ENCODE data around the gene SESN3.

SESN3 gene

DNA sequence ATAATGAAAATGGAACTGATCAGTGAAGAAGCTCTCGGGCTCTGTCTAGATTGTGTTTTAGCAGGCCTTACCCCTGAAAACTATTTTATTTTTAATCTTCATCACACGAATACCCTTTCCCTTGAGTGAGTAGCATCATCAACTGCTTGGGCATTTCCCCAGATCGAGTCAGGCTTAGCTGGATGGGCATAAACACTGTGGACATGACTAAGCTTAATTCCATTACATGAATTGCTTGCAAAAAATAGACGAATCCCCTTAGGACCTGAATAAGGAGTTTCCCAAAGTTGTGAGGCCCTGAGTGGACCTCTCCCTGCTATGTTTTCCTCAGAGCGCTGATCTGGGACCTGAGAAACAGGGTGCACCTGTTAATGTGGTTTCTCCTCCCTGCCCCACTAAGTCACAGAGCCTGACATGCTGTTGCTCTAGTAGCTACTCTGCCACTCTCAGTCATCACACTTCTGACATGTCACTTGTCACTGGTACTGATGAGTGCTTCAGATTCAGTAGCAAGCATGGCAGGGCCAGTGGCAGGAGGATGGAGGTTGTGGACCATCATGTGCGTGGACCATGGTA, 87.8 kb downstream of the SESN3 start:
- H3K27me3 ChIP-seq (ENCODE audit: insufficient read depth, poor library complexity, severe bottlenecking) = peaks cover 4% of the 10 kb centered on the region
- no peak for DNase-seq (ENCODE audit: low read depth in 1 of 2, low spot score in 1 of 2)
- no peak overlapping the region for H3K27ac ChIP-seq (replicated peaks)
- H3K4me3 ChIP-seq (replicated peaks; ENCODE audit: insufficient read depth, low read length) = no peak overlapping the region
- TF ChIP-seq, protein P1, sequence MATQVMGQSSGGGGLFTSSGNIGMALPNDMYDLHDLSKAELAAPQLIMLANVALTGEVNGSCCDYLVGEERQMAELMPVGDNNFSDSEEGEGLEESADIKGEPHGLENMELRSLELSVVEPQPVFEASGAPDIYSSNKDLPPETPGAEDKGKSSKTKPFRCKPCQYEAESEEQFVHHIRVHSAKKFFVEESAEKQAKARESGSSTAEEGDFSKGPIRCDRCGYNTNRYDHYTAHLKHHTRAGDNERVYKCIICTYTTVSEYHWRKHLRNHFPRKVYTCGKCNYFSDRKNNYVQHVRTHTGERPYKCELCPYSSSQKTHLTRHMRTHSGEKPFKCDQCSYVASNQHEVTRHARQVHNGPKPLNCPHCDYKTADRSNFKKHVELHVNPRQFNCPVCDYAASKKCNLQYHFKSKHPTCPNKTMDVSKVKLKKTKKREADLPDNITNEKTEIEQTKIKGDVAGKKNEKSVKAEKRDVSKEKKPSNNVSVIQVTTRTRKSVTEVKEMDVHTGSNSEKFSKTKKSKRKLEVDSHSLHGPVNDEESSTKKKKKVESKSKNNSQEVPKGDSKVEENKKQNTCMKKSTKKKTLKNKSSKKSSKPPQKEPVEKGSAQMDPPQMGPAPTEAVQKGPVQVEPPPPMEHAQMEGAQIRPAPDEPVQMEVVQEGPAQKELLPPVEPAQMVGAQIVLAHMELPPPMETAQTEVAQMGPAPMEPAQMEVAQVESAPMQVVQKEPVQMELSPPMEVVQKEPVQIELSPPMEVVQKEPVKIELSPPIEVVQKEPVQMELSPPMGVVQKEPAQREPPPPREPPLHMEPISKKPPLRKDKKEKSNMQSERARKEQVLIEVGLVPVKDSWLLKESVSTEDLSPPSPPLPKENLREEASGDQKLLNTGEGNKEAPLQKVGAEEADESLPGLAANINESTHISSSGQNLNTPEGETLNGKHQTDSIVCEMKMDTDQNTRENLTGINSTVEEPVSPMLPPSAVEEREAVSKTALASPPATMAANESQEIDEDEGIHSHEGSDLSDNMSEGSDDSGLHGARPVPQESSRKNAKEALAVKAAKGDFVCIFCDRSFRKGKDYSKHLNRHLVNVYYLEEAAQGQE (IDR thresholded peaks at IDR 0.05; ENCODE audit: insufficient replicate concordance, low read depth) = no peak
- TF ChIP-seq, protein P2, sequence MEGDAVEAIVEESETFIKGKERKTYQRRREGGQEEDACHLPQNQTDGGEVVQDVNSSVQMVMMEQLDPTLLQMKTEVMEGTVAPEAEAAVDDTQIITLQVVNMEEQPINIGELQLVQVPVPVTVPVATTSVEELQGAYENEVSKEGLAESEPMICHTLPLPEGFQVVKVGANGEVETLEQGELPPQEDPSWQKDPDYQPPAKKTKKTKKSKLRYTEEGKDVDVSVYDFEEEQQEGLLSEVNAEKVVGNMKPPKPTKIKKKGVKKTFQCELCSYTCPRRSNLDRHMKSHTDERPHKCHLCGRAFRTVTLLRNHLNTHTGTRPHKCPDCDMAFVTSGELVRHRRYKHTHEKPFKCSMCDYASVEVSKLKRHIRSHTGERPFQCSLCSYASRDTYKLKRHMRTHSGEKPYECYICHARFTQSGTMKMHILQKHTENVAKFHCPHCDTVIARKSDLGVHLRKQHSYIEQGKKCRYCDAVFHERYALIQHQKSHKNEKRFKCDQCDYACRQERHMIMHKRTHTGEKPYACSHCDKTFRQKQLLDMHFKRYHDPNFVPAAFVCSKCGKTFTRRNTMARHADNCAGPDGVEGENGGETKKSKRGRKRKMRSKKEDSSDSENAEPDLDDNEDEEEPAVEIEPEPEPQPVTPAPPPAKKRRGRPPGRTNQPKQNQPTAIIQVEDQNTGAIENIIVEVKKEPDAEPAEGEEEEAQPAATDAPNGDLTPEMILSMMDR (IDR thresholded peaks at IDR 0.05; ENCODE audit: insufficient read depth, low read length) = no peak
- TF ChIP-seq SPI1 (IDR thresholded peaks at IDR 0.05; ENCODE audit: borderline replicate concordance, low read depth) (no peak), GABPA (IDR thresholded peaks at IDR 0.05; ENCODE audit: low read depth) (no peak), POLR2AphosphoS5 (IDR thresholded peaks at IDR 0.05; ENCODE audit: low read depth) (no peak)

DNA sequence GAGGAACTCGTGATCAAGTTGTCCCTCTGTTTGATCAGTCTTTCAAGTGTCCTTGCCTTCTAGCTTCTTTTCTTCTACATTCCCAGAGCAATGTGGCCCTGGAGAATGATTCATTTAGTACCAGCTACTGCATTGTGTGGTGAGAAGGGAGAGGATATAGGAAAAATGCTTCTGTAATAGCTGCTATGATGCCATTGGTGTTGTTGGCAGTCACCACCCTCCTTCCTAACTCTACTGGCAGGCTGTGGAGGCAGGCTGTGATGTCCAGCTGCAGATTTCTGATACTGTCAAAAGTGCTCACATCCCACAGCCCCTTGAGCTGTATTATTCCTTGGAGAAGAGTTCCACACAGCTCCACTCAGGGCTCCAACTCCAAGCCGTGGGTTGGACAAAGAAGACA, 88.6 kb downstream of the SESN3 start:
- Histone ChIP-seq H3K27ac (replicated peaks) (no peak overlapping the region), H3K27me3 (ENCODE audit: insufficient read depth, poor library complexity, severe bottlenecking) (peaks cover 4% of the 10 kb centered on the region), H3K4me3 (replicated peaks; ENCODE audit: insufficient read depth, low read length) (no peak overlapping the region)
- no peak for DNase-seq (ENCODE audit: low read depth in 1 of 2, low spot score in 1 of 2)
- TF ChIP-seq GABPA (IDR thresholded peaks at IDR 0.05; ENCODE audit: low read depth) (no peak), SPI1 (IDR thresholded peaks at IDR 0.05; ENCODE audit: borderline replicate concordance, low read depth) (no peak), POLR2AphosphoS5 (IDR thresholded peaks at IDR 0.05; ENCODE audit: low read depth) (no peak)
- TF ChIP-seq, protein P2 (IDR thresholded peaks at IDR 0.05; ENCODE audit: insufficient read depth, low read length) = no peak
- TF ChIP-seq, protein P1 (IDR thresholded peaks at IDR 0.05; ENCODE audit: insufficient replicate concordance, low read depth) = no peak

DNA sequence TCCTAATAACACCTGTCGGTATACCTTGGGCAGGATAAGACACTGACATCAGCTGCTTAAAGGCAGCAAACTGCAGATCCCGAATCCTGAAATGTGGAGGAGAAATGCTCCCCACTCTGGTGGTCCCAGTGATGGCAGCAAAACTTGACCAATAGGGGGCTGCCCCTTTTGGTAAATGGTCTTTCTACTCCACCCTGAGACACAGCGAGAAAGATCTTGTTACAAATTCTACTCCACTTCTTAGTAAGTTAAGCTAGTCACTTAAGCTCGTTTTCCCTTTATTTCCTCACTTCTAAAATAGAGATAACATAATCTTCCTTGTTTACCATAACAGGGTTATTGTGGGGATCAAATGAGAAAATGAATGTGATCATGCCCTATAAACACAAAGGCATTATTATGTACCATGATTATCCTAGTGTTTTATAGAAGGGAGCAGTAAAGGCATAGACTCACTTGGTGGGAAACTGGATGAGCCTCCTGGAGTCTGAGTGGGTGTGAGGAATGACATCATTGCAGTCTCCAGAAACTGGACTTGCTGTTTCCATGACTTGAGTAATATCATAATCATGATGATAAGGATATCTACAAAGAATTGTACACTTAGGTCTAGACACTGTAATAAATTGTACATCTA, 90.5 kb downstream of the SESN3 start:
- Histone ChIP-seq H3K27ac (replicated peaks) (no peak overlapping the region), H3K4me3 (replicated peaks; ENCODE audit: insufficient read depth, low read length) (no peak overlapping the region), H3K27me3 (ENCODE audit: insufficient read depth, poor library complexity, severe bottlenecking) (peaks cover 4% of the 10 kb centered on the region)
- DNase-seq (ENCODE audit: low read depth in 1 of 2, low spot score in 1 of 2) = no peak
- TF ChIP-seq SPI1 (IDR thresholded peaks at IDR 0.05; ENCODE audit: borderline replicate concordance, low read depth) = no peak
- TF ChIP-seq, protein P1 (IDR thresholded peaks at IDR 0.05; ENCODE audit: insufficient replicate concordance, low read depth) = no peak
- TF ChIP-seq, protein P2 (IDR thresholded peaks at IDR 0.05; ENCODE audit: insufficient read depth, low read length) = no peak
- TF ChIP-seq GABPA (IDR thresholded peaks at IDR 0.05; ENCODE audit: low read depth) = no peak
- no peak for TF ChIP-seq POLR2AphosphoS5 (IDR thresholded peaks at IDR 0.05; ENCODE audit: low read depth)

Data from HL-60 (cell line).